ENCODE results near the gene MYRIP.

GRCh38 chr3:40022297-40022827 lies 213.0 kb downstream of the MYRIP start:
- TF ChIP-seq, protein P1, sequence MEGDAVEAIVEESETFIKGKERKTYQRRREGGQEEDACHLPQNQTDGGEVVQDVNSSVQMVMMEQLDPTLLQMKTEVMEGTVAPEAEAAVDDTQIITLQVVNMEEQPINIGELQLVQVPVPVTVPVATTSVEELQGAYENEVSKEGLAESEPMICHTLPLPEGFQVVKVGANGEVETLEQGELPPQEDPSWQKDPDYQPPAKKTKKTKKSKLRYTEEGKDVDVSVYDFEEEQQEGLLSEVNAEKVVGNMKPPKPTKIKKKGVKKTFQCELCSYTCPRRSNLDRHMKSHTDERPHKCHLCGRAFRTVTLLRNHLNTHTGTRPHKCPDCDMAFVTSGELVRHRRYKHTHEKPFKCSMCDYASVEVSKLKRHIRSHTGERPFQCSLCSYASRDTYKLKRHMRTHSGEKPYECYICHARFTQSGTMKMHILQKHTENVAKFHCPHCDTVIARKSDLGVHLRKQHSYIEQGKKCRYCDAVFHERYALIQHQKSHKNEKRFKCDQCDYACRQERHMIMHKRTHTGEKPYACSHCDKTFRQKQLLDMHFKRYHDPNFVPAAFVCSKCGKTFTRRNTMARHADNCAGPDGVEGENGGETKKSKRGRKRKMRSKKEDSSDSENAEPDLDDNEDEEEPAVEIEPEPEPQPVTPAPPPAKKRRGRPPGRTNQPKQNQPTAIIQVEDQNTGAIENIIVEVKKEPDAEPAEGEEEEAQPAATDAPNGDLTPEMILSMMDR (conservative IDR thresholded peaks at IDR 0.05 in 1 of 2, IDR thresholded peaks at IDR 0.05 in 1 of 2; ENCODE audit: extremely low read depth in 1 of 2, insufficient read depth in 1 of 2, low read depth in 1 of 2, low read length in 2 of 2): no peak
- TF ChIP-seq EZH2 (IDR thresholded peaks at IDR 0.05; ENCODE audit: borderline replicate concordance, low read length): no peak
